Endothelial cell of umbilical vein (primary cell): ENCODE results near the gene SPSB1. TPM values are rescaled to one million over a fixed set of nuclear protein-coding genes. Genes with fewer than 3 reads are reported as not detected.

Experiments used
- BruUV-seq: library from RNA; stranded (reverse); fragments of 400-500 nt; replicated peaks from 2 replicates; lab custom pipeline; 2021; lab: Mats Ljungman, UMichigan
- CTCF ChIA-PET: fragments of 300-600, 350-600 bp; sonication (Branson Sonifier 250); formaldehyde crosslinking; loops from one replicate; lab custom pipeline; 2021; ENCODE audit warnings: antibody characterized with exemption, inconsistent platforms; lab: Charles Lee
- POLR2A ChIA-PET: fragments of 300-600, 350-600 bp; sonication (Branson Sonifier 250); formaldehyde crosslinking; loops from one replicate; lab custom pipeline; 2021; ENCODE audit warnings: antibody characterized with exemption, inconsistent platforms; lab: Charles Lee
- DNase-seq: peaks from one replicate; pipeline ENCODE4 v3.0.0-alpha.2; 2011; ENCODE audit warnings: low read depth, low spot score
- FAIRE-seq: peaks from 2 replicates; lab custom pipeline; 2011; peaks lifted over from hg19 to GRCh38; lab: Jason Lieb, UNC
- H2AFZ ChIP-seq: 2 replicates; pipeline ENCODE4 v1.6.0; 2012; ENCODE audit warnings: low read depth, low read length, control low read depth, inconsistent platforms
- H3K27ac ChIP-seq: 2 replicates; pipeline ENCODE4 v1.5.1; 2011; ENCODE audit warnings: low read depth, mild to moderate bottlenecking, control low read depth, low read length, moderate library complexity; ENCODE audit not compliant: insufficient read depth
- H3K27me3 ChIP-seq, 2 experiments: 2 replicates each; pipeline versions ENCODE4 v1.6.0 to v1.6.1; 2011; ENCODE audit warnings: low read length in 2 of 2, mixed read lengths in 1 of 2; ENCODE audit not compliant: control insufficient read depth in 2 of 2, insufficient read depth in 2 of 2
- H3K36me3 ChIP-seq, 2 experiments: 2 replicates in 1 of 2; 3 replicates in 1 of 2; pipeline ENCODE4 v1.5.1; 2011; ENCODE audit warnings: low read length in 2 of 2, mild to moderate bottlenecking in 1 of 2, moderate library complexity in 1 of 2; ENCODE audit not compliant: control insufficient read depth in 2 of 2, insufficient read depth in 2 of 2; ENCODE audit errors: extremely low read depth in 1 of 2
- H3K4me1 ChIP-seq: 3 replicates; pipeline ENCODE4 v1.5.1; 2011; ENCODE audit warnings: mild to moderate bottlenecking, low read length; ENCODE audit not compliant: control insufficient read depth, insufficient read depth; ENCODE audit errors: extremely low read depth
- H3K4me2 ChIP-seq: 2 replicates; pipeline ENCODE4 v1.6.1; 2011; ENCODE audit warnings: low read length, control low read depth, mixed read lengths; ENCODE audit not compliant: insufficient read depth
- H3K4me3 ChIP-seq, 3 experiments: fragments of 200-600 bp in 1 of 3; sonication (generic), shearing (Covaris generic) in 1 of 3; replicated peaks in 1 of 3; 2 replicates each; pipeline ENCODE4 v1.5.1; 2011 to 2016; ENCODE audit warnings: control low read depth in 3 of 3, low read length in 3 of 3, mild to moderate bottlenecking in 2 of 3, inconsistent platforms in 1 of 3, low read depth in 1 of 3, moderate library complexity in 1 of 3; ENCODE audit not compliant: insufficient read depth in 1 of 3
- H3K79me2 ChIP-seq: 2 replicates; pipeline ENCODE4 v1.6.0; 2012; ENCODE audit warnings: low read length, inconsistent platforms; ENCODE audit not compliant: control insufficient read depth, insufficient read depth
- H3K9ac ChIP-seq: replicated peaks from 2 replicates; pipeline ENCODE3; 2011; ENCODE audit warnings: low read length, control low read depth; ENCODE audit not compliant: insufficient read depth; ENCODE audit errors: extremely low read depth
- H3K9me1 ChIP-seq: replicated peaks from 3 replicates; pipeline ENCODE4 v1.6.0; 2011; ENCODE audit warnings: mild to moderate bottlenecking, low read length; ENCODE audit not compliant: control insufficient read depth, insufficient read depth; ENCODE audit errors: extremely low read depth
- H3K9me3 ChIP-seq: replicated peaks from 2 replicates; pipeline ENCODE4 v1.5.1; 2012; ENCODE audit warnings: low read length, inconsistent platforms; ENCODE audit not compliant: control insufficient read depth, insufficient read depth
- H4K20me1 ChIP-seq: replicated peaks from 2 replicates; pipeline ENCODE3; 2011; ENCODE audit warnings: mild to moderate bottlenecking, low read length; ENCODE audit not compliant: control insufficient read depth, insufficient read depth; ENCODE audit errors: extremely low read depth
- FOS ChIP-seq: IDR thresholded peaks from 2 replicates; pipeline ENCODE4 v1.6.1; 2011; ENCODE audit warnings: mild to moderate bottlenecking, low read length, moderate library complexity, borderline replicate concordance; ENCODE audit not compliant: insufficient read depth
- GATA2 ChIP-seq: IDR thresholded peaks from 2 replicates; pipeline ENCODE4 v1.7.0; 2011; ENCODE audit warnings: low read depth, mild to moderate bottlenecking, moderate library complexity, mixed read lengths, low read length; ENCODE audit not compliant: insufficient read length, insufficient read depth
- JUN ChIP-seq: IDR thresholded peaks from 2 replicates; pipeline ENCODE4 v1.6.1; 2011; ENCODE audit warnings: borderline replicate concordance, low read depth; ENCODE audit not compliant: insufficient read length, insufficient read depth
- MAX ChIP-seq: IDR thresholded peaks from 2 replicates; pipeline ENCODE4 v1.6.1; 2011; ENCODE audit not compliant: insufficient read depth, insufficient read length
- MYC ChIP-seq: IDR thresholded peaks from one replicate; pipeline ENCODE4 v1.6.1; 2011; ENCODE audit warnings: mild to moderate bottlenecking, low read depth, low read length
- POLR2AphosphoS5 ChIP-seq: IDR thresholded peaks from 2 replicates; pipeline ENCODE4 v1.6.1; 2012; ENCODE audit warnings: low read depth, mild to moderate bottlenecking, control low read depth, low read length, moderate library complexity; ENCODE audit not compliant: insufficient read depth
- dilution Hi-C: fragments of 300-500 bp; cut with MboI; formaldehyde crosslinking; loops from one replicate; pipeline ENCODE4 v1.15.0; 2019; ENCODE audit warnings: low sequenced_read_pairs; ENCODE audit not compliant: extremely low pct_ligation_motif_present
- intact Hi-C: fragments of 100-400 bp; cut with micrococcal nuclease; formaldehyde crosslinking; loops from one replicate; pipeline ENCODE4 v1.10.0; 2022
- polyA plus RNA-seq, 4 experiments: library from polyadenylated mRNA; depleted of rRNA in 3 of 4; stranded (reverse) in 3 of 4; unstranded in 1 of 4; fragments of >200 nt; gene quantifications; 2 replicates each; pipeline versions ENCODE4 v1.2.1 to v1.2.3, GENCODE V29; 2011 to 2012; ENCODE audit warnings: missing spikeins in 1 of 4
- total RNA-seq: library from RNA; stranded (reverse); gene quantifications from 2 replicates; pipeline ENCODE4 v1.2.3, GENCODE V29; 2021

SPSB1 gene
- total and polyA plus RNA-seq, 2 donors (not counting 3 experiments of a cell fraction or from before 2014, with no cell fraction given): 41.9 to 61.2 TPM

- Histone ChIP-seq H2AFZ (no peak overlapping the region), H3K9me3 (no peaks in the 10 kb centered on the region), H4K20me1 (no peaks in the 10 kb centered on the region), H3K9me1 (no peaks in the 10 kb centered on the region), H3K27me3 (no peaks in the 10 kb centered on the region), H3K4me2 (no peak overlapping the region), H3K4me3 (no peak overlapping the region), H3K4me1 (no peaks in the 10 kb centered on the region), H3K36me3 (peaks cover 0 to 8% of the 10 kb centered on the region in 2 experiments), H3K9ac (no peak overlapping the region), H3K79me2 (no peaks in the 10 kb centered on the region), H3K27ac (no peak overlapping the region)
- intact Hi-C loops (loop anchor here (1.0 to 5.0 kb wide), 5 partner anchors 22 to 305 kb away; no protein-coding TSS in a partner anchor), dilution Hi-C loops (no loop called here)
- ChIA-PET POLR2A (no interaction called here), CTCF (interaction anchor here (0.7 to 9.6 kb wide), 50 partner anchors 8 to 313 kb away, joined by 3 to 232 read pairs (median 5); partner anchors contain the start of gene H6PD)
- BruUV-seq: no TSS peak
- FAIRE-seq: no peak
- TF ChIP-seq GATA2 (no peak), JUN (no peak), MAX (no peak), POLR2AphosphoS5 (no peak), MYC (no peak), FOS (no peak)
- no peak for DNase-seq
These were observed 25.4 kb upstream of the SPSB1 start for GRCh38 chr1:9267352-9267686.
